ENCODE data around the gene PCSK7. TPM values are rescaled to one million over a fixed set of nuclear protein-coding genes. Genes with fewer than 3 reads are reported as not detected.
A peak's percentile ranks its signal among the peaks of the same experiment; 100 is the strongest.

Gene PCSK7
- total RNA-seq, 2 donors from 2014 or later: 25.9 to 86.0 TPM

DNA sequence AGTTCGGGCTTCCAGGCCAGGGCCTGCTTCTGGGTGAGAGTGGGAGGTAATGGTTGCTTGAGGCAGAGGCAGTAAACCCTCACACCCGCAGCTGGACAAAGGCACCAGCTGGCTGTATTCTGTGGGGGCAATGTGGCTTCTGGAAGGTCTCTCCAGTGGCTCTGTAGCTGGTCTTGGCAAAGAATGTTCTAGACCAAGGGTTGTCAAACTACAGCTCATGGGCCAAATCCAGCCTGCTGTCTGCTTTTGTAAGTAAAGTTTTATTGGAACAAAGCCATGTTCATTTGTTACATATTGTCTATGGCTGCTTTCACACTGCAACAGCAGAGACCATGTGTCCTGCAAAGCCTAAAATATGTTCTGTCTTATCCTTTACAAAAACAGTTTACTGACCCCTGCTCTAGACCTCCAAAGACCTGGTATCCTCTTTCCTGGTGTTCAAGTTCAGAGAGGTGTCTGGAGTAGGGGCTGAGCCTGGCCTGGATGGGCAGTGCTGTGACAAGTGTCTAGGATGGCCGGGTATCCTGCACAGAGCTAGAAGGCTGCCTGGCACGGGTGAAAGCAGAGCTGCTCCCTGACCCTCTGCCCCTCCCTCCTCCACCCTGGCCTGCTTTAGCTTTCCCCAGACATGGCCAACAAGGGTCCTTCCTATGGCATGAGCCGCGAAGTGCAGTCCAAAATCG lies 29.3 kb downstream of the PCSK7 start:
- H3K27ac ChIP-seq: peak overlapping the region in 3 of 4 donors; percentile 10 to 48 (median 25)
- no peaks in the 10 kb centered on the region for H3K27me3 ChIP-seq
- intact Hi-C loops (cut with DNase I): no loop called here
- no peak for ATAC-seq
- WGBS, 2 donors: 86 to 87% methylated on average over 5 to 7 of the region's 7 CpGs
- no peak for DNase-seq
- H3K9me3 ChIP-seq: no peaks in the 10 kb centered on the region
- peaks cover 6% of the 10 kb centered on the region for H3K4me1 ChIP-seq
- H3K4me3 ChIP-seq: no peak overlapping the region
- peaks cover 0 to 3% of the 10 kb centered on the region in 2 donors for H3K36me3 ChIP-seq (replicated peaks in 1 of 2; ENCODE audit: insufficient read depth in 1 of 2, low read depth in 2 of 2)
- no peak for TF ChIP-seq POLR2A (IDR thresholded peaks at IDR 0.05)
- TF ChIP-seq, protein P1, sequence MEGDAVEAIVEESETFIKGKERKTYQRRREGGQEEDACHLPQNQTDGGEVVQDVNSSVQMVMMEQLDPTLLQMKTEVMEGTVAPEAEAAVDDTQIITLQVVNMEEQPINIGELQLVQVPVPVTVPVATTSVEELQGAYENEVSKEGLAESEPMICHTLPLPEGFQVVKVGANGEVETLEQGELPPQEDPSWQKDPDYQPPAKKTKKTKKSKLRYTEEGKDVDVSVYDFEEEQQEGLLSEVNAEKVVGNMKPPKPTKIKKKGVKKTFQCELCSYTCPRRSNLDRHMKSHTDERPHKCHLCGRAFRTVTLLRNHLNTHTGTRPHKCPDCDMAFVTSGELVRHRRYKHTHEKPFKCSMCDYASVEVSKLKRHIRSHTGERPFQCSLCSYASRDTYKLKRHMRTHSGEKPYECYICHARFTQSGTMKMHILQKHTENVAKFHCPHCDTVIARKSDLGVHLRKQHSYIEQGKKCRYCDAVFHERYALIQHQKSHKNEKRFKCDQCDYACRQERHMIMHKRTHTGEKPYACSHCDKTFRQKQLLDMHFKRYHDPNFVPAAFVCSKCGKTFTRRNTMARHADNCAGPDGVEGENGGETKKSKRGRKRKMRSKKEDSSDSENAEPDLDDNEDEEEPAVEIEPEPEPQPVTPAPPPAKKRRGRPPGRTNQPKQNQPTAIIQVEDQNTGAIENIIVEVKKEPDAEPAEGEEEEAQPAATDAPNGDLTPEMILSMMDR (IDR thresholded peaks at IDR 0.05): no peak

DNA sequence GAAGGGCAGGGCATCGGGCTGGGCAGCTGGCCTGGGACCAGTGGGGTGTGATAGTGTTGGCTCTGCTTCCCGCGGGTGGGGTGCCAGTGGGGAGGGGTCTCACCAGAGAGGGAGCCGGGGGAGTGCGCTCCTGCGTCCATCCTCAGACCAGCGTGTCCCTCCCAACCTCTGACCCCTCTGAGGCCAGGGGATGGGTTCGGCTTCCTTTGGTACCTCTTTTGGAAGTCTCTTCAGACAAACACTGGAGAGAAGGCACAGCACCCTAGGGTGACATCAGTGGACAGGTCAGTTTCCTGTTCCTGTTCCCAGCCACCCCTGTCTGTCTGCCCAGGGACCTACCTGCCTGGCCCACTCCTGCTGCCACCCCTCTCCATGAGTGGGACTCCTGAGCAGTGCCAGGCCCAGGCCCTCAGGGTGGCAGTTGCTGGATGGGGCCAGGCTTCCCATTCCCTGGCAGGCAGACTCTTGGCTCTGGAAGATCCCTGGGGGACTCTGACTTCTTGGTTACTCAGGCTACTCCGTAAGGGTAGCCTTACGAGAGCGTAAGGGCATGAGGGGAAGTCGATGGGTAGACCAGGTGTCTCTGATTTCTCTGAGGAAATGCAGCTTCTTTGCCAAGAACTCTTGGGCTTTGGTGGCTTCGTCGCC lies 30.1 kb downstream of the PCSK7 start:
- Histone ChIP-seq H3K9me3 (no peaks in the 10 kb centered on the region), H3K27me3 (no peaks in the 10 kb centered on the region), H3K36me3 (replicated peaks in 1 of 2; ENCODE audit: insufficient read depth in 1 of 2, low read depth in 2 of 2) (peaks cover 0 to 3% of the 10 kb centered on the region in 2 donors), H3K4me3 (no peak overlapping the region), H3K27ac (peak overlapping the region in 3 of 4 donors; percentile 10 to 48 (median 25)), H3K4me1 (peaks cover 12% of the 10 kb centered on the region)
- no peak for TF ChIP-seq POLR2A (IDR thresholded peaks at IDR 0.05)
- TF ChIP-seq, protein P1 (IDR thresholded peaks at IDR 0.05): no peak
- DNase-seq (no peak), ATAC-seq (no peak)
- WGBS, 2 donors: 74 to 81% methylated on average over 5 to 14 of the region's 14 CpGs
- intact Hi-C loops (cut with DNase I): no loop called here

DNA sequence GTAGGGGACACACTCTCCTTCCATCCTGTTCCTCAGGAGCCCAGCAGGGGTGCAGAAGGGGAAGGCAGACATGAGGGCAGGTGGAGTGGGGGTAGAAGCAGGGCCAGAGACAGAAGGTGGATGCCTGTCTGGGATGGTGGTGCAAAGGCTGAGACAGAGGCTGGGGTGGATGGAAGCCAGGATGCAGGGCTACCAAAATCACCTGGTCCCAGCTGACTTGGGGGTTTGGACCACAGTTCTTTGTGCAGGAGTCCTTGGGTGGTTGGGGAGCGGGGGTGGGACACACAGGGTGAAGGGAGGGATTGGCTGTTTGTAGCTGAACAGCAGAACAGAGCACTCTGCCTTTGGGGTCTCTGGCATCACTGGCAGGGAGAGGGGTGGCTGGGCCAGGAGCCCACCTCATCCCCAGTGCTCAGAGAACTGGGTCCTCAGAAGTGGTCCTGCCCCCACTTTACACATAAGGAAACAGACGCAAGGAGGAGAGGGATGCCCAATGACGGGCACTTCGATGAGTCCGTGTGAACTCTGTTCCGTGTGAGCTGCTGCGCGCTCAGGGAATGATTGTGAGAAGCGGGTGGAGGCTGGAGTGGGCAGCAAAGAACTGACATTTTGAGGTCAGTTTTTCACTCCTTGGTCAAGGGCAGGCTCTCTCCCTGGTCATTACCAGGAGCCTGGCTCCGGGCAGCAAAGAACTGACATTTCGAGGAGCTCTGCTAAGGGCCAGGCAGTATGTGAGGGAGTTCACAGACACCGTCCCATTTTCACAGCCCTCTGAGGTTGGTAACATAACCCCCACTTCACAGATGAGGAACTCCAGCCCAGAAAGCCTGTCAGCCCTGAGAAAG lies 30.8 kb downstream of the PCSK7 start:
- Histone ChIP-seq H3K4me3 (no peak overlapping the region), H3K4me1 (peaks cover 12% of the 10 kb centered on the region), H3K36me3 (replicated peaks in 1 of 2; ENCODE audit: insufficient read depth in 1 of 2, low read depth in 2 of 2) (peaks cover 0 to 3% of the 10 kb centered on the region in 2 donors), H3K27ac (peak overlapping the region in 3 of 4 donors; percentile 32 to 53 (median 48)), H3K9me3 (no peaks in the 10 kb centered on the region), H3K27me3 (no peaks in the 10 kb centered on the region)
- DNase-seq: no peak
- ATAC-seq: no peak
- 74 to 90% methylated on average over 12 of the region's 12 CpGs for WGBS, 2 donors
- intact Hi-C loops (cut with DNase I): no loop called here
- TF ChIP-seq, protein P1 (IDR thresholded peaks at IDR 0.05): no peak
- no peak for TF ChIP-seq POLR2A (IDR thresholded peaks at IDR 0.05)

DNA sequence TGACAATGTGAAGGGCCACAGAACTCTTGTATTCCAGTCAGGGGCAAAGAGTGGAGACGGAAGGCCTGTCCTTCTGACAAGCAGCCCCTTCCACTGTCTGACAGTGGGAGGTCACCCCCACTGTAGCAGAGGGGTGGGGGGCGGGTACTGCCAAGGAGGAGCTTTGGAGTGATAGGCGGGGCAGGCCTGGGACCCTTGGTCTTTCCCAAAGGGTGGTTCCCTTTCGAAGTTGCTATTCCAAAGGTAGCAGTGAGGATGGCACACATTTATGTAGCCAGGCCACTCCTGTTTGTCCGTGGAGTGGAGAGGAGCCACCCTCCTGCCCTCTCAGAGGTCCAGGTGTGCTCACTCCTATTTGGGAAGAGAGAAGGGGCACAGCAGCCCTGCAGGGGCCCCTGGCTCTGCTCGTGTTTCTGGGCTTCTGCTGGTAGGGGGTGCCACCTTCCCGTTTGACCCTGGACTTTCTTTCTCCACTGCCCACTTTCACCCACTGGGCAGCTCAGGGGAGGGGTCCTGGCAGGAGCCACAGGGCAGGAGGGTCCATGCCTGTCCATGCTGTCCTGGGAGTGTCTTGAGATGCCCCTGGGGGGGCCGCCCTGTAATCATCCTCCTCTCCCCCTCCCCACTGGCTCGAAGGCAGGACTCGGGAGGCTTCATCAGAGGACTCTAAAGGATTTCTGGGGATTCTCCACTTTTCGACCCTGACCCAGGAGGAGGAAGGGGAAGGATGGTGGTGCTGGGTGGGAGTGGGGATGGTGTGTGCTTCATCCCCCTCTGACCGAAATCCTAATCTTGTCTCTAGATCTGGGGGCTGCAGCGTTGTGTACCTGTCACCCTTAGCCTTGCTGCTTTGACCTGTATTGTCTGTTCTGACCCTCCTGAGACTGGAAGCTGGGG lies 31.7 kb downstream of the PCSK7 start:
- H3K4me3 ChIP-seq: no peak overlapping the region
- peaks cover 0 to under 1% of the 10 kb centered on the region in 2 donors for H3K36me3 ChIP-seq (replicated peaks in 1 of 2; ENCODE audit: insufficient read depth in 1 of 2, low read depth in 2 of 2)
- intact Hi-C loops (cut with DNase I): no loop called here
- peak overlapping the region; percentile 3 to 60 (median 42) for H3K27ac ChIP-seq
- no peak for TF ChIP-seq POLR2A (IDR thresholded peaks at IDR 0.05)
- TF ChIP-seq, protein P1 (IDR thresholded peaks at IDR 0.05): no peak
- WGBS, 2 donors: 53 to 63% methylated on average over 4 to 12 of the region's 13 CpGs
- no peaks in the 10 kb centered on the region for H3K9me3 ChIP-seq
- DNase-seq: no peak
- H3K4me1 ChIP-seq: peaks cover 19% of the 10 kb centered on the region
- H3K27me3 ChIP-seq: no peaks in the 10 kb centered on the region
- ATAC-seq: no peak

Measured in body of pancreas (tissue), 4 donors.